GM12892 (cell line): ENCODE data around the gene ZBTB16.

ENCODE experiments used
- DNase-seq: peaks from one replicate; pipeline ENCODE4 v3.0.0; 2011; ENCODE audit not compliant: insufficient read length
- FAIRE-seq: peaks from 2 replicates; lab custom pipeline; 2011; peaks lifted over from hg19 to GRCh38; lab: Jason Lieb, UNC
- POLR2A ChIP-seq: IDR thresholded peaks from 2 replicates; pipeline ENCODE4 v1.6.1; 2011; ENCODE audit warnings: low read depth, low read length, control low read depth
- POLR2AphosphoS5 ChIP-seq: IDR thresholded peaks from 2 replicates; pipeline ENCODE4 v1.6.1; 2011; ENCODE audit warnings: low read depth, low read length, control low read depth
- TAF1 ChIP-seq: IDR thresholded peaks from 2 replicates; pipeline ENCODE4 v1.6.1; 2011; ENCODE audit warnings: low read depth, mild to moderate bottlenecking, control low read depth, low read length, borderline replicate concordance

Gene ZBTB16

DNA sequence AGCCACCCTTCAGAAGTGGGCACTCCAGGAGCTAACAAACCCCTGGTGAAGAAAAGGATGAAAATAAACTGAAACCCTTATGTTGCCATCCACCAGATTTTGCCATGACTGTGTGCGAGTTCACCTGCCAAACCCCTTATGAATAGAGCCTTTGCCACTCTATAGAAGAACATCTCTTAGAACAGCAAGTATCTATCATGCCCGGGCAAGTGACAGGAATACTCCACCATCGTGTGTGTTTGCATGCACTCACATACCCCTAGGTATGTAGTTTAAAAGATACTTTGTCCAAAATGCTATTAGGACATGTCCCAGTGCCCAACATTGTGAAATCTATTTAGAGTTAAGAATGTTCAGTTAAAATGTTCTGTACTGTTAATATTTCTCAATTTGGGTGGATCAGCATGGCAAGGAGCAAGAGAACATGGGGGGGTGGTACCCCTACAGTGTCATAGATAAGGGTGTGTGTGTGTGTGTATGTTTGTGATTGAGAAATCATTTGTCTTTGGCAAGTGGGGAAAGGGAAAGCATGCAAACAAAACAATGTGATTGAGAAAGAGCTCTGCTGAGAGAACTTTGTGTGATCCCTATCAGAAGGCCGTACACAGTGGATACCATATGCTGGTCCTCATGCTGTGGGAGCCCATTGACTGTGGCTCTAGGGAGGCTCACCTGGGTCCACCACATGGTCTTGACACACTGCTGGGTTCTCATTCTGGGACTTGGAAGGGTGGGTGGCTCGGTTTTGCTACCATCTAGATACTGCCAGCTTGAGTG, 94.9 kb downstream of the ZBTB16 start:
- FAIRE-seq: no peak
- DNase-seq: no peak
- TF ChIP-seq POLR2A (no peak), POLR2AphosphoS5 (no peak), TAF1 (no peak)

DNA sequence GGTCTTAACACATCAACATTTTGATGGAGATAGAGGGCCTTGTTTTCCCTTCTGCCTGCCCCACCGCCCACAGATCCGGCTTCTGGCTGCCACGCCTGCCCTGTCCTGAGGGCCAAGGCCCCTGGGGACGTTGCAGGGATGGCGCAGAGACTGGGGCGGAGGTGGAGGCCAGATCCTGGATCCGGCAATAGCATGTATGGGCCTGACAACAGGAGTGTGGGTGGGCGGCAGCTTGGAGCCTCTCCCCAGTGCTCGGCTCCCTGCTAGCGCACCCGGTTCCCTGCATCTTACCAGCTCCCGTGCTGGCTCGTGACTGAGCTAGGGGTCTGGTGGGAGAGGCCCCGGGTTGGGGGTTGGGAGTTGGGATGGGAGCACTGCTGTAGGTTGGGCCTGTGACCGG, 95.6 kb downstream of the ZBTB16 start:
- no peak for DNase-seq
- no peak for FAIRE-seq
- no peak for TF ChIP-seq POLR2AphosphoS5
- no peak for TF ChIP-seq TAF1
- no peak for TF ChIP-seq POLR2A

DNA sequence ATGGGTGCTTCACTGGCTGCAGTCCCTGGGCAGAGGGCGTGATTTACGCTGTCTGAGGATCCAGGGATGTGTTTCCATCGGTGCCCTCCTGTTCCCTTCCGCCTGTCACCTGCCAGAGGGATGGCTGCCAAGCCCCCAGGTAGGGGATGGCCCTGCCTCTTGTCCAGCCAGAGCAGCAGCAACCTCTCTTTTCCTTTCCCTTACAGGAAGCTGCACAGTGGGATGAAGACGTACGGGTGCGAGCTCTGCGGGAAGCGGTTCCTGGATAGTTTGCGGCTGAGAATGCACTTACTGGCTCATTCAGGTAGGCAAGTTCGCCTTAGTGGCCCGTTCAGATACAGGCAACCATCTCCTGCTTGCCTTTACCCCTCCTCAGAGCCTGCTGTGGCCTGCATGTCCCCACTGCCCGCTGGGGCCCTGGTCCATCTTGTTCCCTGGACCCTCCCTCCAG, 96.6 kb downstream of the ZBTB16 start:
- DNase-seq (no peak), FAIRE-seq (no peak)
- TF ChIP-seq POLR2AphosphoS5 (no peak), TAF1 (no peak), POLR2A (no peak)

DNA sequence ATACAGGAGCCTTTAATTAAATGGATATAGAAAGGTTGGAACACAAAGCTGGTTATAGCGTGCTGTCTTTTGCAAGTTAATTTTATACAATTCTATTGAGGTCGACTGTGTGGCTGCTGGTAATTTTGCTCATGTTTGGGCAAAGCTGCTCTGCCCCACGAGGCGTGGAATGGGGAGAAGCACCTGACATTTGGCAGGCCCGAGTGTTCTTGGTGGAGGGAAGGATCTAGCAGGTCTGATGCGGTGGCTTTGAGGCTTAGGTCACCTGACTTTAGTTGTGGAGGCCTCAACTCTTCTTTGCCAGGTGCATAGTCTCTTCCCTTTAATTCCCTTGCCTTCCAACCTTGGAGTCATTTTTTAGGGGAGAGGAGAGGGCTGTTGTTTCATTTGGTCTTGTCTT, 97.3 kb downstream of the ZBTB16 start:
- TF ChIP-seq TAF1 (no peak), POLR2AphosphoS5 (no peak), POLR2A (no peak)
- DNase-seq (no peak), FAIRE-seq (no peak)

DNA sequence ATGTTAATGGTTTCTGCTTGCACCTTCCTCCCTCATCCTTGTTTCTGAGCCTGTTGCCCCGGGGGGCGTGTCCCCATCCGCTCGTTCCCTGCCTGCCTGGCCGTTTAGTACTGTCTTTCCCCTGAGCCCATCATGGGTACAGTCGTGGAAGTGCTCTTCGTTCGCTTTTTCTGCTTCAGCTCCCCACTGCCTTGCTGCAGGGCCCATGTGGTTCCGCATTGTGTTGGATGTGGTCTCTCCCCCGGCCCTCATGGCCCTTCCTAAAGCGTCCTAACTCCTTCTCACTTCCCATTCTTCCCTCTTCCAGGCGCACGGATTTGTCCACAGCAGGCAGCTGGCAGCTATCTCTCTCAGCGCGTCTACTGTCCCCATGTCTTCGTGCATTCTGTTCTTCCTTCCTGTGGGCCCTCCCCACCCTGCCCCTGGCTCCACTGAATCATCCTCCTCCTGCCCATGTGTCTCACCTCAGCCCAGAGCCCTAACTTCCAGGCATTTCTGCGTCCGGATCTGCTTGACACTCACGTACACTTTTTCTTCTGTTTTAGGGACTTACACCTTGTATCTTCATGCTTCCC, 98.1 kb downstream of the ZBTB16 start:
- FAIRE-seq (no peak), DNase-seq (no peak)
- no peak for TF ChIP-seq POLR2A
- no peak for TF ChIP-seq TAF1
- no peak for TF ChIP-seq POLR2AphosphoS5

DNA sequence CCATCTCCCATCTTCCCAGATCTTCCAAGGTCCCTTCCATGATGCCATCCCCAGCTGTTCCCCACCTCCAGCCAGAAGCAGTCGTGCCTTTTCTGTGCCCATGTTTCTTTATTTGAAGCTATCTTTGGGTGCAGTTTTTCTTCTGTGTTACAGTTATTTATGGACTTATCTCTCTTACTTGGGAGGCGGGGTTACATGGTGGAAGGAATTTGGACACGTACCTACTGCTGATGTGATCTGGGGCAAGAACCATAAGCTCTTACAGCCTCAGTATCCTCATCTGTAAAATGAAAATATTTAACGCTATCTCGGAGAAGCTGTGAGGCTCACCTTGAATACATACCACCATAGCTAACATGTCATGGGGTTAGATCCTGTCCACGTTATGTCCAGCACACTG, 98.9 kb downstream of the ZBTB16 start:
- no peak for FAIRE-seq
- no peak for DNase-seq
- TF ChIP-seq POLR2A: no peak

DNA sequence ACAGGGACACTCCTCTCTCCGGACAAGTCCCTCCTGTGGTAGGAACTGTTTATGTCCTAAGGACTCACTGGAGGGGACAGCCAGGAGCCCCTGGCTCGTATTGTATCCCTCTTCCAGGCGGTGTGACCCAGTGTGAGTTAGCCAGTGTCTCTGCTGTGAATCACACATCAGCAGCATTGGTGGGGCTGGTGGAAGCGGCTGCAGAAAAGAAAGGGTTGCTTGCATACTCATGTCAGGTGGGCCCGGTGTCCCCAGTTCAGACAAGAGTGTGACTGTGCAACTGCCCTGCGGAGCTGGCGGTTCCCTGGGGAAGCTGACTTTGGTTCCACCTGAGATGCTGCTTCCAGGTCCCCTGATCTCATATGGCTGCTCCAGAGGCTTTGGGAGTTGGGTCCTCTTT, 99.4 kb downstream of the ZBTB16 start:
- DNase-seq (no peak), FAIRE-seq (no peak)
- TF ChIP-seq TAF1 (no peak), POLR2A (no peak), POLR2AphosphoS5 (no peak)

DNA sequence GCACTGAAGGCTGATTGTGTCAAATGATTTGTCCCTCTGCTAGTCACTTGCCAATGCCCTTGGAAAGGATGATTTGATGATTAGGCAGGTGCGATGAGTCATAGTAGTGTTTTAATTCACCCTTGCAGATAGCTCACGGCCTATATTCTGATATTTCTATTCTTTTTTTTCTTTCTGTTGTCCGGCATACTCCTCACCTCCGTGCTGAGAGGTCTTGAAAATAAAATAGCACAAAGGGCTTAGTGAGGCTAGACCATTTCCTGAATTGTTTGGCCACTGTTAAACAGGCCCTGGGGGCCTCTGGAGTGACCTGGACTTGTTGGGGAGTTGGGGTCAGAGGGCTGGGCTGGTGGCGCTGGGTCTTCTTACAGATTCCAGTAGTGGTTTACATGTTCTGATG, 99.8 kb downstream of the ZBTB16 start:
- DNase-seq (no peak), FAIRE-seq (no peak)
- no peak for TF ChIP-seq POLR2A
- TF ChIP-seq TAF1: no peak
- TF ChIP-seq POLR2AphosphoS5: no peak

DNA sequence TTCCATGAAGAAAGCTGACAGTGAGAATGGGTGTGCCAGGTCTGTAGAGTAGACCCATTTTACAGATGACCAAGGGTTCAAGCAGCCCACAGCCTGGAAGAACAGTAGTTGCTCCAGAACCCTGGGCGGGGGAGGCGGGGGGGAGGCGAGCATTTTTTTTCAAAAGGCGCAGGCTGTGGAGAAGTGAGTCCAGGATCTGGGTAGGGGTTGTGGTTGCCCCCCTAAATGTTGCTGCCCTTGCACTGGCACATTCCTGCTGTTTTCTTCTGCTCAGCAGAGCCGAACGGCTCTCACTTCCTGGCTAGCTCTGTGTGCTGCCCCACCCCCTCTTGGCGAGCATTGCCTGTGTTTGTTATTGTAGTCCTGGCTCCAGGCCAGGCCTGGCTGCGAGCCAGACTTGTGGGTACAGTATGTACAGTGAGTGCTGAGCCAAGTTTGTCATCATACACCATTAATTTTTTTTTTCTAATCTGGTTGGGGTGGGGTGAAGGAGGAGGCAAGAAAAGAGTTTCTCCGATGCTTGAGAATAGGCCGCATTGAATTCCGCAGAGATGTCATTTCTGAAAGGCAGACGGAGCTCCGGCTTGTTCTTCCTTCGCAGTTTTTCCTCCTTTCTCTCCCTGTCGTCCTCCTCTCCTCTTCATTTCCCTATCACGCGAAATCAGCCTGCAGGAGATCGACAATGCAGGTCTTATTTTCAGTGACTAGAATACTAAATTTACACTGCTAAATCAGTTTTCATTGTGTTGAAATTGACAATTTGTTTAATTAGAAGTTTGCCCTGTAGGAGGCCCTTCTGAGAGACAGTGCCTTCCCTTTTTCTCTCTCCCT, 100.5 kb downstream of the ZBTB16 start:
- TF ChIP-seq POLR2A (no peak), POLR2AphosphoS5 (no peak), TAF1 (no peak)
- FAIRE-seq (no peak), DNase-seq (no peak)

DNA sequence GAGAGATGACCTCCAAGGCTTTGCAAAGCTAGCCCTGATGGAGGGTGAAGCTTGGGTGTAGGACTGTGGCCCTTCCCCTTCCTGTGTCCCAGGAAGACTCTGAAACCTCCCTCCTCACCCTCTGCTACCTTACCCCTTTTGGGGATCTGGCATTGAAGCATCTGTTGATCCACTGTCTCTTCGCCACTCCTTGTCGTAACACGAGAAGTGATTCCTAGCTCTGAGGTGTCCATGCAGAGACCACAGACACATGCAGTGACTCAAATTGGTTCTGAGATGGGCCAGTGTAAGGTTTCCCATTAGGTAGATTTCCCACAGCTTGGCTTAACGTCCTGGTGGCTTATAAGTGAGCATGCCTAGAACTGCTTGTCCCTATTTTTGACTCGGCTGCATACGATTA, 101.4 kb downstream of the ZBTB16 start:
- no peak for FAIRE-seq
- no peak for DNase-seq
- TF ChIP-seq TAF1 (no peak), POLR2AphosphoS5 (no peak), POLR2A (no peak)

DNA sequence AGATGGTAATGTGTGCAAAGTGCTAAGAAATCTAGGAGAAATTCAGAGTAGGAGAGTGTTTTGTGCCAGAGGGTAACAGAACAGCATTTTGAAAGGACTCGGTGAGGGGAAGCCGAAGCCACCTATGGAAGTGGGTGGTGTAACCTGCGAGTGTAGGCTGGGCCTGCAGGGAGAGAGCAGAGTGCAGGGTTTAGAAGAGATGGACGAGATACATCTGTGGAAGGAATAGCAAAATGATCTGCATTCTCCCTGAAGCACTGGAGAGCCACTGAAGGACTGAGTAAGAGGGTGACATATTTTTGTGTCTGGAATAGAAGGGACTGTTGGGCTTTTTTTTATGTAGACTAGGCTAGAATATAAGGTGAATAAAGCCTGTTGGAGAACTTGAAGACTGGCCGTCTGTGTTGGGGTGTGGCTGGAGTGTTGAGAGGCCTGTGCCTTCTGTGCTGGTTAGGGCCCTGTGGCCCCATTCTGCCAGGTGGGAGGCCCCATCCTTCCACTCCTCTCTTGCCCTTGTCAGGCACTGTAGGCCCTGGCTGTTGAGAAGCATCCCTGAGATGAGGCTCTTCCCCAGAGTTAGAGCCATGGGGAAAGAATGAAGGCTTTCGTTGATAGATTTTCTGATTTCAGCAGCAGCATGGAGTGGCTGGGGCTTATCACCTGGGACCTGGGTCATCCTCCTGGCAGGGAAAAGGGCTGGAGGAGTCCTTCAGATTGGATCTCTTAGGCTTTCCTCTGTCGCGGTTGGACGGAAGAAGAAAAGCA, 102.2 kb downstream of the ZBTB16 start:
- no peak for TF ChIP-seq POLR2A
- TF ChIP-seq TAF1: no peak
- TF ChIP-seq POLR2AphosphoS5: no peak
- DNase-seq (no peak), FAIRE-seq (no peak)
